ENCODE data around the gene TTYH1.

DNA sequence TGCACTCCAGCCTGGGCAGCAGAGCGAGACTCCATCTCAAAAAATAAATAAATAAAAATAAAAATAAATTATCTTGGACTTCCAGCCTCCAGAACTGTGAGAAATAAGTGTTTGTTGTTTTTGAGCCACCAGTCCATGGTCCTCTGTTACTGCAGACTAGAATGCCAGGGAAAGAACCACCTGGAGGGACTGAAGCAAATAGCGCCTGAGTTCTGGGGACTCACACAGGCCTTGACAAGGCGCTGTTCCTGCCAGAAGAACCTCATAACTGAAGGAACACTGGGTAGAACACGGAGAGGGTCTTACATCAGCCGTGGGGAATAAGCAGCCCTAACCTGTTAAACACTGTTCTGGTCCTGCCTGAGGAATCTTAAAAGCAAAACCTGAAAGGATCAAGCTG is 25.4 kb downstream of the TTYH1 start:
- TF ChIP-seq, protein P1, sequence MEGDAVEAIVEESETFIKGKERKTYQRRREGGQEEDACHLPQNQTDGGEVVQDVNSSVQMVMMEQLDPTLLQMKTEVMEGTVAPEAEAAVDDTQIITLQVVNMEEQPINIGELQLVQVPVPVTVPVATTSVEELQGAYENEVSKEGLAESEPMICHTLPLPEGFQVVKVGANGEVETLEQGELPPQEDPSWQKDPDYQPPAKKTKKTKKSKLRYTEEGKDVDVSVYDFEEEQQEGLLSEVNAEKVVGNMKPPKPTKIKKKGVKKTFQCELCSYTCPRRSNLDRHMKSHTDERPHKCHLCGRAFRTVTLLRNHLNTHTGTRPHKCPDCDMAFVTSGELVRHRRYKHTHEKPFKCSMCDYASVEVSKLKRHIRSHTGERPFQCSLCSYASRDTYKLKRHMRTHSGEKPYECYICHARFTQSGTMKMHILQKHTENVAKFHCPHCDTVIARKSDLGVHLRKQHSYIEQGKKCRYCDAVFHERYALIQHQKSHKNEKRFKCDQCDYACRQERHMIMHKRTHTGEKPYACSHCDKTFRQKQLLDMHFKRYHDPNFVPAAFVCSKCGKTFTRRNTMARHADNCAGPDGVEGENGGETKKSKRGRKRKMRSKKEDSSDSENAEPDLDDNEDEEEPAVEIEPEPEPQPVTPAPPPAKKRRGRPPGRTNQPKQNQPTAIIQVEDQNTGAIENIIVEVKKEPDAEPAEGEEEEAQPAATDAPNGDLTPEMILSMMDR (IDR thresholded peaks at IDR 0.05): no peak
- no peak for TF ChIP-seq POLR2A (IDR thresholded peaks at IDR 0.05)
